Astrocyte of the spinal cord (primary cell): Measurements from ENCODE around the gene TP53BP2.
"Not testable (repeated sequence)": the region's sequence is repeated elsewhere in the genome, so short reads cannot be mapped to it uniquely, and the experiment has no call there.

Experiments used
- DNase-seq: peaks from one replicate; pipeline ENCODE4 v3.0.0; 2011; ENCODE audit warnings: low read depth, low spot score
- H3K4me3 ChIP-seq: 2 replicates; pipeline ENCODE4 v1.5.1; 2011; ENCODE audit warnings: low read depth, mild to moderate bottlenecking, low read length, moderate library complexity
- CTCF ChIP-seq: IDR thresholded peaks from 2 replicates; pipeline ENCODE4 v1.5.1; 2012; ENCODE audit warnings: low read depth, mild to moderate bottlenecking, low read length, inconsistent platforms
- in situ Hi-C: cut with HindIII; loops from 2 replicates; pipeline ENCODE4 v1.10.0; 2017; ENCODE audit warnings: low sequenced_read_pairs

Gene TP53BP2

GRCh38 chr1:223813645-223814044, 32.1 kb downstream of the TP53BP2 start:
- H3K4me3 ChIP-seq = no peak overlapping the region
- no peak for DNase-seq
- TF ChIP-seq CTCF = no peak
- in situ Hi-C loops = no loop called here

- TF ChIP-seq CTCF = peak; percentile 44
- H3K4me3 ChIP-seq = no peak overlapping the region
- peak; percentile 61 for DNase-seq
- in situ Hi-C loops = no loop called here
These were observed 34.1 kb downstream of the TP53BP2 start for GRCh38 chr1:223811634-223812101.

GRCh38 chr1:223810586-223810985, 35.2 kb downstream of the TP53BP2 start:
- no peak overlapping the region for H3K4me3 ChIP-seq
- in situ Hi-C loops = no loop called here
- TF ChIP-seq CTCF = no peak
- no peak for DNase-seq

GRCh38 chr1:223809905-223810304, 35.8 kb downstream of the TP53BP2 start:
- DNase-seq, H3K4me3 ChIP-seq, in situ Hi-C loops: not testable (repeated sequence)

- in situ Hi-C loops = no loop called here
- H3K4me3 ChIP-seq = no peak overlapping the region
- no peak for DNase-seq
- TF ChIP-seq CTCF = no peak
These were observed 42.5 kb downstream of the TP53BP2 start for GRCh38 chr1:223803211-223803610.

- in situ Hi-C loops = no loop called here
- no peak overlapping the region for H3K4me3 ChIP-seq
- no peak for TF ChIP-seq CTCF
- DNase-seq = no peak
These were observed 43.1 kb downstream of the TP53BP2 start for GRCh38 chr1:223802602-223803001.

- no peak for DNase-seq
- in situ Hi-C loops = no loop called here
- no peak for TF ChIP-seq CTCF
- no peak overlapping the region for H3K4me3 ChIP-seq
These were observed 43.7 kb downstream of the TP53BP2 start for GRCh38 chr1:223802032-223802431.
